OCI-LY3 (cell line): ENCODE data around the gene TMEM72.

Source experiments
- H2AFZ ChIP-seq: fragments of 200-600, 300-600 bp; shearing (Covaris generic); 2 replicates; pipeline ENCODE4 v1.6.0; 2014; ENCODE audit warnings: antibody characterized with exemption, low read depth, low read length
- H3K27ac ChIP-seq: fragments of 200-600, 300-600 bp; sonication (generic); 2 replicates; pipeline ENCODE4 v1.5.1; 2014; ENCODE audit warnings: mild to moderate bottlenecking, low read length, moderate library complexity, mixed read lengths
- H3K27me3 ChIP-seq: fragments of 200-600, 300-600 bp; sonication (generic); 2 replicates; pipeline ENCODE4 v1.6.1; 2014; ENCODE audit warnings: low read depth, low read length, mixed read lengths
- H3K36me3 ChIP-seq: fragments of 200-600, 300-600 bp; sonication (generic); replicated peaks from 2 replicates; pipeline ENCODE3; 2014; ENCODE audit warnings: low read depth, low read length, mixed read lengths
- H3K4me1 ChIP-seq: fragments of 300-600, 200-600 bp; sonication (generic); 2 replicates; pipeline ENCODE4 v1.6.1; 2014; ENCODE audit warnings: low read length, mixed read lengths
- H3K4me2 ChIP-seq: fragments of 200-600, 300-600 bp; sonication (generic); 2 replicates; pipeline ENCODE4 v1.6.1; 2014; ENCODE audit warnings: low read length, mixed read lengths
- H3K4me3 ChIP-seq: fragments of 300-600, 200-600 bp; sonication (generic); 2 replicates; pipeline ENCODE4 v1.5.1; 2014; ENCODE audit warnings: antibody characterized with exemption, mild to moderate bottlenecking, low read length, moderate library complexity
- H3K79me2 ChIP-seq: fragments of 300-600, 200-600 bp; shearing (Covaris generic); 2 replicates; pipeline ENCODE4 v1.6.1; 2014; ENCODE audit warnings: mild to moderate bottlenecking, low read length, mixed read lengths
- H3K9ac ChIP-seq: fragments of 300-600, 200-600 bp; shearing (Covaris generic); 2 replicates; pipeline ENCODE4 v1.6.0; 2014; ENCODE audit warnings: mild to moderate bottlenecking, low read length, moderate library complexity
- H3K9me3 ChIP-seq: fragments of 200-600, 300-600 bp; shearing (Covaris generic); 2 replicates; pipeline ENCODE4 v1.6.1; 2014; ENCODE audit warnings: low read length, mixed read lengths; ENCODE audit not compliant: insufficient read depth
- H4K20me1 ChIP-seq: fragments of 200-600, 300-600 bp; sonication (generic); 2 replicates; pipeline ENCODE4 v1.6.1; 2016; ENCODE audit warnings: low read length, mixed read lengths; ENCODE audit not compliant: insufficient read depth
- EZH2phosphoT487 ChIP-seq: fragments of 200-600 bp; shearing (Covaris generic); IDR thresholded peaks from 2 replicates; pipeline ENCODE4 v1.6.1; 2018; ENCODE audit warnings: antibody characterized with exemption, mixed run types, low read depth
- TF ChIP-seq, protein P1 (sequence below): fragments of 200-600, 300-600 bp; sonication (generic); IDR thresholded peaks from 2 replicates; pipeline ENCODE4 v1.5.1; 2014; ENCODE audit warnings: antibody characterized with exemption, low read length, low read depth

The TMEM72 gene

DNA sequence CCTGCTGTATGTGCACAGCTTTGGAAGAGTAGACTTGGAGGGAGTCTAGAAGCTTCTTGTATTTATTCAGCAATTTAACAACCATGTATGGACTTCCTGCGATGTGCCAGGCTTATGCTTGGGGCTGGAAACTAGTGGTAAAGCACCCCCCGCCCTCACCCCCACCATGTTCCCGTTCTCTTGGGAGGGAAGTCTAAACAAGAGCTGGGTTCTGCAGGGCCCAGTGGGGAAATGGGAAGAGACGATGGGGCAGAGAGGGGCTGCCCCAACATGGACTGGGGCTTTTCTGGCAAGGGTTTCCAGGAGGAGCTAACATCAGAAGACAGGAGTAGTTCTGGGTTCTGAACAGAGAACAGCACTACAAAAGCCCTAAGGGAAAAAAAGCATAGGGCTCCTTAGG lies 56.5 kb downstream of the TMEM72 start:
- H3K27me3 ChIP-seq, result no peaks in the 10 kb centered on the region
- TF ChIP-seq, protein P1, sequence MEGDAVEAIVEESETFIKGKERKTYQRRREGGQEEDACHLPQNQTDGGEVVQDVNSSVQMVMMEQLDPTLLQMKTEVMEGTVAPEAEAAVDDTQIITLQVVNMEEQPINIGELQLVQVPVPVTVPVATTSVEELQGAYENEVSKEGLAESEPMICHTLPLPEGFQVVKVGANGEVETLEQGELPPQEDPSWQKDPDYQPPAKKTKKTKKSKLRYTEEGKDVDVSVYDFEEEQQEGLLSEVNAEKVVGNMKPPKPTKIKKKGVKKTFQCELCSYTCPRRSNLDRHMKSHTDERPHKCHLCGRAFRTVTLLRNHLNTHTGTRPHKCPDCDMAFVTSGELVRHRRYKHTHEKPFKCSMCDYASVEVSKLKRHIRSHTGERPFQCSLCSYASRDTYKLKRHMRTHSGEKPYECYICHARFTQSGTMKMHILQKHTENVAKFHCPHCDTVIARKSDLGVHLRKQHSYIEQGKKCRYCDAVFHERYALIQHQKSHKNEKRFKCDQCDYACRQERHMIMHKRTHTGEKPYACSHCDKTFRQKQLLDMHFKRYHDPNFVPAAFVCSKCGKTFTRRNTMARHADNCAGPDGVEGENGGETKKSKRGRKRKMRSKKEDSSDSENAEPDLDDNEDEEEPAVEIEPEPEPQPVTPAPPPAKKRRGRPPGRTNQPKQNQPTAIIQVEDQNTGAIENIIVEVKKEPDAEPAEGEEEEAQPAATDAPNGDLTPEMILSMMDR, result no peak
- TF ChIP-seq EZH2phosphoT487, result no peak
- no peaks in the 10 kb centered on the region for H3K79me2 ChIP-seq
- peaks cover 65% of the 10 kb centered on the region for H3K4me1 ChIP-seq
- no peaks in the 10 kb centered on the region for H3K36me3 ChIP-seq
- H3K4me2 ChIP-seq, result peak overlapping the region; percentile 78
- H2AFZ ChIP-seq, result no peak overlapping the region
- no peaks in the 10 kb centered on the region for H3K9me3 ChIP-seq
- H4K20me1 ChIP-seq, result no peaks in the 10 kb centered on the region
- H3K9ac ChIP-seq, result peak overlapping the region; percentile 32; the same call in 1 of the 2 replicates
- peak overlapping the region; percentile 69 for H3K27ac ChIP-seq
- peak overlapping the region; percentile 36; the same call in 1 of the 2 replicates for H3K4me3 ChIP-seq

DNA sequence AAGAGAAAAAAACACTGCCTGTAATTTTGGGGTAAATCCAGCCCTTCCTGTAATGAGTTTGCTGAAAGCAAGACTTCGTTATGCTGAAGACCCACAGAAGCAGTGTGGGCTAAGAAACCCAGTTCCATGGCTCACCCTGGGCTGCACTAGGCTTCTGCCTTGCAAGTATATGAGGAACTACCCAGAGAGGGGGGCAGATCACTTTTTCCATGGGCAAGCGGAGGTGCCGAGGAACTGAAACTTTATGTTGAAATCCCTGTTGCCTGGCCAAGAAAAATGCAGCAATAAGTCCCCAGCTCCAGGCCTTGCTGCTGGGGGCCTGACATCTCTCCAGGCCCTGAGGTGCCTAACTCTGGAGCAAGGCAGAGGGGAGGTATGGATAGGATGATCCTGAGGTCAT lies 57.0 kb downstream of the TMEM72 start:
- Histone ChIP-seq H4K20me1 (no peaks in the 10 kb centered on the region), H3K4me1 (peaks cover 63% of the 10 kb centered on the region), H3K79me2 (no peaks in the 10 kb centered on the region), H3K4me2 (peak overlapping the region; percentile 78), H2AFZ (no peak overlapping the region), H3K27me3 (no peaks in the 10 kb centered on the region), H3K9ac (peak overlapping the region; percentile 32; the same call in 1 of the 2 replicates), H3K27ac (peak overlapping the region; percentile 69), H3K36me3 (no peaks in the 10 kb centered on the region), H3K9me3 (no peaks in the 10 kb centered on the region), H3K4me3 (peak overlapping the region; percentile 36; the same call in 1 of the 2 replicates)
- TF ChIP-seq EZH2phosphoT487, result no peak

DNA sequence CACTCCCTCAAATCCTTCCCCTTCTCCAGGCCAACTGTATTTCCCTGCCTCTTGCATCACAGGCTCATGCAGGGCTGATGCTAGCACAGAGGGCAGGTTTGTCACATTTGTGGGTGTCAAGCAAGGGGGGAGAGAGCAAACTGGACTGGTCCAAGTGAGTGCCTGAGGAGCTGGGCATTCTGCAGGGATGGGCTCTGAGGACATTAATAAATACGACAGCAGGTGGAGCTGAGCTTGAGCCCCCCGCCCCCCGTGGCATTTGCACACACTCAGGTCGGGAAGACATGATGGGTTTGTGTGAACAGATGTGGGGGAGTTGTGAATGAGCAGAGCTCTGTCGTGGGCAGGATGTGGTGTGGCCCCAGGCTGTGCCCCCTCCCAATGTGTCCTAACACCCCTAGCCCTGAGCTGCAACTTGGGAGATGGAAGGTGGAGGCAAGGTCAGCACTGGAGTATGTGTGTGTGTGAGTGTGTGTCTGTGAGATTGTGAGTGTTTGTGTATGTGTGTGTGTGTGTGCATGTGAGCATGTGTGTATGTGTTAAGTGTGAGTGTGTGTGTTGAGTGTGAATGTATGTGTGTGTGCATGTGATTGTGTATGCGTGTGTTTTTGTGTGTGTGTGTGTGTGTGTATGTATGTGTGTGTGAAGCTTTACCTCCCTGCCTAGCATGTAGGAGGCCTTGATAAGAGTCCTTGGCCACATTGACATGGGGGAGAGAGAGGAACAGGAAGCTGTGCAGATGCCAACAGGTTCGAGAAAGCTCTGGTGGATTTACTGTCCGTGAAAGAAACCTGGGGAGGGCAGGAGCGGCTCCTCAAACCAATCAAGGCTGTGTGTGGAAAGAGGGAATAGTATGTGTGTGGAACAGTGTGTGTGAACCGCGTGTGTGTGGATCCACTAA lies 57.6 kb downstream of the TMEM72 start:
- no peak overlapping the region for H3K9ac ChIP-seq
- no peak overlapping the region for H3K4me3 ChIP-seq
- no peaks in the 10 kb centered on the region for H3K9me3 ChIP-seq
- H3K4me1 ChIP-seq, result peaks cover 63% of the 10 kb centered on the region
- no peaks in the 10 kb centered on the region for H3K79me2 ChIP-seq
- peak overlapping the region; percentile 69; the same call in 1 of the 2 replicates for H3K27ac ChIP-seq
- TF ChIP-seq EZH2phosphoT487, result no peak
- TF ChIP-seq, protein P1, result no peak
- no peak overlapping the region for H2AFZ ChIP-seq
- H3K27me3 ChIP-seq, result no peaks in the 10 kb centered on the region
- H3K36me3 ChIP-seq, result no peaks in the 10 kb centered on the region
- peak overlapping the region; percentile 78 for H3K4me2 ChIP-seq
- H4K20me1 ChIP-seq, result no peaks in the 10 kb centered on the region

DNA sequence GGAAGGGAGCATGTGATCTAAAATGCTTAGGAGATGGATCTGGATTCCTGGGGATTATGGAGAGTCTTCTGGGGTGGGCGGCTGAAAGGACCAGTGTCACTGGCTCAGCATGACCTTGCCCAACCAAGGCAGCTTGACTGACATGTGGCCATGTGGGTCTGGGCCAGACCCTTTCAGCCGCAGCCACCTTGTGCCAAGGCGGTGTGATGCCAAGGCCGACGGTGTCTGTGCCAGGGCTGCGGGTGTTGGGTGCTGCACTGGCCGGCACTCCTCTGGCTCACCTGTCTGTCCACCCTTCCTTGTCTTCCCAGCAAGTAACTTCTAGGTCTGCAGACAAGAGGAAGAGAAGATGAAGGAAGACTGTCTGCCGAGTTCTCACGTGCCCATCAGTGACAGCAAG lies 58.7 kb downstream of the TMEM72 start:
- no peaks in the 10 kb centered on the region for H4K20me1 ChIP-seq

DNA sequence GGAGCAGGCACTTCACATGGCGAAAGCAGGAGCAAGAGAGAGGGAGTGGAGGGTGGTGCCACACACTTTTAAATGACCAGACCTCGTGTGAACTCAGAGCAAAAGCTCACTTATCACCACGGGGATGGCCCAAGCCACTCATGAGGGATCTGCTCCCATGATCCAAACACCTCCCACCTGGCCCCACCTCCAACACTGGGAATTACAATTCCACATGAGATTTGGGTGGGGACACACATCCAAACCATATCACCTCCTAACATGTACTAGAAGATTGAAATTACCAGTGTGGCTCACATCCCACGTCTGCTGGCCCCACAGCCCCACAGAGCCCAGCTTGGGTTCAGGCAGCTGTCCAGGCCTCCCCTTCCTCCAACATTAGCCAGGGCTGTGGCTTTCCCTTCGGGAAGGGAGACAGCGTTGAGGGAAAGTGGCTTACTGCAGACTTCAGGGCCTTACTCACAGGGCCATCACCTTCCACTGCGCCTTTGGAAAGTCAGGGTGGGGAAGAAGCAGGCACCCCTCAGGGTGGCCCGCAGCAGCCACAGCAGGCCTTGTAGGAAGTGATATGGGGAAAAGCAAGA lies 59.8 kb downstream of the TMEM72 start:
- Histone ChIP-seq H2AFZ (no peak overlapping the region), H3K4me2 (no peak overlapping the region), H3K4me3 (no peak overlapping the region), H4K20me1 (no peaks in the 10 kb centered on the region), H3K9ac (no peak overlapping the region), H3K36me3 (no peaks in the 10 kb centered on the region), H3K79me2 (no peaks in the 10 kb centered on the region), H3K27me3 (no peaks in the 10 kb centered on the region), H3K9me3 (no peaks in the 10 kb centered on the region), H3K4me1 (peaks cover 58% of the 10 kb centered on the region), H3K27ac (no peak overlapping the region)
- TF ChIP-seq, protein P1, result no peak
- TF ChIP-seq EZH2phosphoT487, result no peak

More for the DNA sequence above, 58.7 kb downstream of the TMEM72 start:
- Histone ChIP-seq H3K36me3 (no peaks in the 10 kb centered on the region), H3K4me1 (peaks cover 63% of the 10 kb centered on the region), H2AFZ (no peak overlapping the region), H3K4me3 (no peak overlapping the region), H3K79me2 (no peaks in the 10 kb centered on the region), H3K27ac (no peak overlapping the region), H3K27me3 (no peaks in the 10 kb centered on the region), H3K4me2 (no peak overlapping the region), H3K9ac (no peak overlapping the region), H3K9me3 (no peaks in the 10 kb centered on the region)
- no peak for TF ChIP-seq EZH2phosphoT487
